Stimulated activated CD8-positive, alpha-beta memory T cell treated with anti-CD3 and anti-CD28 coated beads, Interleukin-4, amount 100 ng/mL, for 1 hour (primary cell): ENCODE results near the gene PATE3.

Experiments used
- DNase-seq, 2 donors: peaks; one replicate each; pipeline ENCODE4 v3.0.0-alpha.2; 2020; ENCODE audit warnings: low read depth in 2 of 2, low spot score in 1 of 2

Gene PATE3

GRCh38 chr11:125835748-125836147, 47.8 kb downstream of the PATE3 start:
- DNase-seq: no peak
